NCI-H748 (cell line): ENCODE results near the gene TMEM144.

Experiments used
- DNase-seq: peaks from one replicate; lab custom pipeline; 2025; ENCODE audit not compliant: unreplicated experiment; lab: John Stamatoyannopoulos, UW

Gene TMEM144

DNA sequence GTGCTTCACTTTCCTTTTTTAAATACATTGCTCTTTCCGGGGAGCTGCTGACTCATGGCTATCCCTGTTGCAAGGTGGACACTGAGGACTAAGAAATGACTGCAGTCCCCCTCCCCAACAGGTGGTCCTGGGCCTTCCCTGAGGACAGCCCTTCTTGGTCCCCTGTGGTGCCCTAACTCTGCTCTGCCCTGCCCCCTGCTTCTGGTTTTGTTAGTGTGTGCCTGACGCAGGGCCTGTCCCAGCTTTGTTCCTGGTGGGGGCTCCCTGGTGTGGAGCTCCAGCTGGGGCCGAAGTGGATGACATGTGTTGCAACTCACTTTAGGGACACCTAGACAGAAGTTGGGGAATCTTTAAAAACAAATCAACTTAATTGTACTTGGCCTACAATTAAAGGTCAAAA lies 81.9 kb downstream of the TMEM144 start:
- no peak for DNase-seq

DNA sequence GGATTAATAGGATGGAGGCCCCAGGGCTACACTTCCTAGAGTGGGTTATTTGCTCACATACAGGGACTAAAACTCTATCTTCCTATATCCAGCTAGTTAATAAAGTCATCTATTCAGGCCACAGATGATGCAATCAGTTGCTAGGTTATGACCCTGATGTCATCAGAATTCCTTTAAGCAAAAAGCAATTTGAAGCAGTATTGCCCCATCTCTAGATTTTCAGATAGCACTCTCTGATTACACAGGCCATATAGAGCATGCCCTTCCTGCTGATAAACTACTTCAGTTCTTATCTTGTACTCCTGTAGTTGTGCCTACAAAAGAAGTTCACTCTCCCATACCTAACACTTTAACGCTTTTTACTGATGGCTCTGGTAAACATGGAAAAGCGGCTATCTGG lies 84.8 kb downstream of the TMEM144 start:
- no peak for DNase-seq

DNA sequence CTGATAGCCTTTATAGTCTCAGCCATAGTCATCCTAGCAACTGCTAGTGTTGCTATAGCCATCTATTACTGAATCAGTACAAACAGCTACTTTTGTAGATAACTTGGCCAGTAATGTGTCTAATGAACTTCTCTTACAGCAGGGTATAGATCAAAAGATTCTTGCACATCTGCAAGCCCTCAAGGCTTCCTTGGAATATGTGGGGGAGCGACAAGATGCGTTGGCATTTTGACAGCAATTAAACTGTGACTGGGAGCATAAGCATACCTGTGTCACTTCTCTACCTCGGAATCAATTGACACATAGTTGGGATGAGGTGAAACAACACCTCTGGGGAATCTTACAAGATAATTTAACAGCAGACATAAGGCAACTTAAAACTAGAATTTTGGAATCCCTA lies 87.6 kb downstream of the TMEM144 start:
- no peak for DNase-seq

DNA sequence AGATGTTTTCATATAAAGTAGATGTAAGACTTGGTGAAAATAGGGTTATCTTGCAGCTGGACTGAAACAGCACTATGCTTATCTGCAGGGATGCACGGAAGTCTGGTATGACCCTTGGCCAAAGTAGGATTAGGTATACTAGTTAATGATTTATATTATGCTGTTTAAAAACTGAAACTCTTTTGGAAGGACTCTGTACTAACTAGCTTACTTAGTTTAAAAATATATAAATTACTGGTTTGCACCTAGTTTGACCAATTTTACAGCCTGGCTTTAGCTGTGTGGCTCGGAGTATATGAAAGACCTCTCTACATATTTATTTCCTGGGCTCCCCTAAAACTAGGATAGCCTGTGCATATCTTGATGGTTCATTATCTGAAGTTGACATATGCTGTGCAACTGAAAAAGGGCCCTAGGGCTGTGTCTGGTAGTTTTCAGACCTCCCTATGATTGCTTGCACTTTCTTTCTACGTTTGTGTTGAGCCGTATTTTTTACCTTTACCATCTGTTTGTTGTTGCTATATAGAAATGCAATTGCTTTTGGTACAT lies 89.2 kb downstream of the TMEM144 start:
- no peak for DNase-seq

DNA sequence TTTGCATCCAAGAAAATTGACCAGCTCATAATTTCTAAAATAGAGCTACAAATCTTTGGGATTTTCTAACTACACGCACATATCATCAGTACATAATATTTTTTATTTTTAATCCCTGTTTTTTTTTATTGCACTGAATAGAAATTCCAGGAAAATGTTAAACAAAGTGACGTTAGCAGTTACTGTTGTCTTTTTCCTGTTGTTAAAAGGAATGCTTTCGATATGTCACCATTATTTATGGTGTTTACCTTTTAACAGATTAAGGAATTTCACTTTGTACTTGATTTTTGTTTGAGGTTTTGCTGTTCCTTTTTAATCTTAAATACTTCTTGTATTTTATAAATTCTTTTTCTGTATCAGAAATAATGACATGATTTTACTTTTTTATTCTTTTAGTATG lies 89.7 kb downstream of the TMEM144 start:
- DNase-seq, result no peak

DNA sequence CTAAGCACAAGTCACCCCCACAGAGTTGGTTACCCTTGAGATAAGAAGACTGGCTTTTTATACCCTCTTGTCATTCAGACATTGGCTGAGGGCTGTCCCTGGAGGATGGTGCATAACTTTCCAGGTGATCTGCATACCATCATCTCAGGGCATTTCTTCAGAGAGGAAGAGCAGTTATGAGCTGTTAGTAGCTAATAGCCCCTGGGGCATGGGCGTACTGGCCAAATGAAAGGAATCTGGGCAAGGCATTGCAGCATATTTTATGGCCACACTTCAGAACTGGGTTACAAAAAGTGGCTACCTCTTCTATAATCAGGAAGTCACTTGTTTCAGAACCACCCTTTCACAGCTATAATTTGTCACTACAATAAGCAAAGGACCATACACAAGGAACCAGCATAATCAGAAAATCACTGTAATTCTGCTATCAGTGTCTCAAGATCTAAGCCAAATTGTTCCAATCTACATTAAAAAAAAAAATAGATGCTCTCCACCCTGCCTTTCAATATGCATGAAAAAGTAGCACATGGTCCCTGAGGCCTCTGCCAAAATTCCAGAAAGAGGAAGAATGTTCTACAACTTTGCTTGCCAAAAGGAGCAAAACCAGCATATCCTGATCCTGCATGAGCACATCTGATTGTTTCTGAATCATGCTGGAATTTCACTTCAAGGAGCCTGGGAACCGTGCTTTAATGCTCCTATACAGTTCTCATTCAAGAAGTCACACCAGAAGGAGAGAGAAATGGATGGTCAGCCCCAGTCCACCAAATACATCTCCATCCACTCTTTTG lies 92.0 kb downstream of the TMEM144 start:
- no peak for DNase-seq

DNA sequence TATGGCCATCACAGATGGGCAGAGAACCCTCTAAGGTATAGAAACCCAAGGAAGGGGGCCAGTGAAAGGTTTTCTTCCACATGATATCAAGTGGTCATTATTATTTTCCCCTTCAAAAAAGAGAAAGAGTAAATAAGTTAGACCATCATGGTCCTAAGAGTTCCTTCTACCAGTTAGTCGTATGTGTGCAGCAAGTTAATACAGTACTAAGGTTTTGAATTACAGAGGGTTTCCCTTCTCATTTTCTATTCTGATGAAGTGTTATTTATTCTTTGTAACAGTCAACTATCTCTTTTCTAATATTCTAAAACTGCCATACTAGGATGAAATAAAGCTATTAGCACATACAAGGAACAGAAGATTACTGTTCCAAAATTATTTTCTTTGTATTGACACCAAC lies 94.4 kb downstream of the TMEM144 start:
- DNase-seq, result no peak
